ENCODE results near the gene SPATA6L.

Gene SPATA6L

GRCh38 chr9:4666042-4666699 is at the start of gene SPATA6L:
SPATA6L (minus strand) TSS chr9:4666480; CDS start chr9:4666250, 230 bp downstream.
- no peak for DNase-seq (ENCODE audit: low read depth in 2 of 2)

- DNase-seq (ENCODE audit: low read depth in 2 of 2), result no peak
Observed at GRCh38 chr9:4714266-4715016, 48.2 kb upstream of the SPATA6L start.

- no peak for DNase-seq (ENCODE audit: low read depth in 2 of 2)
Observed at GRCh38 chr9:4713849-4714248, 47.6 kb upstream of the SPATA6L start.

- no peak for DNase-seq (ENCODE audit: low read depth in 2 of 2)
Observed at GRCh38 chr9:4709380-4709779, 43.1 kb upstream of the SPATA6L start.

- DNase-seq (ENCODE audit: low read depth in 2 of 2), result no peak
Observed at GRCh38 chr9:4706971-4707622, 40.8 kb upstream of the SPATA6L start.

- DNase-seq (ENCODE audit: low read depth in 2 of 2), result no peak
Observed at GRCh38 chr9:4706021-4706420, 39.7 kb upstream of the SPATA6L start.

GRCh38 chr9:4704129-4704528 is 37.8 kb upstream of the SPATA6L start:
- DNase-seq (ENCODE audit: low read depth in 2 of 2), result no peak

GRCh38 chr9:4701526-4701925 is 35.2 kb upstream of the SPATA6L start:
- no peak for DNase-seq (ENCODE audit: low read depth in 2 of 2)

- DNase-seq (ENCODE audit: low read depth in 2 of 2), result no peak
Observed at GRCh38 chr9:4700932-4701331, 34.7 kb upstream of the SPATA6L start.

GRCh38 chr9:4700091-4700490 is 33.8 kb upstream of the SPATA6L start:
- DNase-seq (ENCODE audit: low read depth in 2 of 2), result no peak

GRCh38 chr9:4691795-4692194 is 25.5 kb upstream of the SPATA6L start:
- DNase-seq (ENCODE audit: low read depth in 2 of 2), result no peak

- DNase-seq (ENCODE audit: low read depth in 2 of 2), result no peak
Observed at GRCh38 chr9:4690144-4690543, 23.9 kb upstream of the SPATA6L start.

GRCh38 chr9:4689687-4690104 is 23.4 kb upstream of the SPATA6L start:
- DNase-seq (ENCODE audit: low read depth in 2 of 2), result no peak

GRCh38 chr9:4689021-4689420 is 22.7 kb upstream of the SPATA6L start:
- no peak for DNase-seq (ENCODE audit: low read depth in 2 of 2)

GRCh38 chr9:4686584-4686983 is 20.3 kb upstream of the SPATA6L start:
- no peak for DNase-seq (ENCODE audit: low read depth in 2 of 2)

- DNase-seq (ENCODE audit: low read depth in 2 of 2), result no peak
Observed at GRCh38 chr9:4686112-4686511, 19.8 kb upstream of the SPATA6L start.

GRCh38 chr9:4684820-4685219 is 18.5 kb upstream of the SPATA6L start:
- DNase-seq (ENCODE audit: low read depth in 2 of 2), result no peak

GRCh38 chr9:4680750-4681149 is 14.5 kb upstream of the SPATA6L start:
- no peak for DNase-seq (ENCODE audit: low read depth in 2 of 2)

- DNase-seq (ENCODE audit: low read depth in 2 of 2), result no peak
Observed at GRCh38 chr9:4680173-4680525, 13.9 kb upstream of the SPATA6L start.

- peak; percentile 94 to 97 for DNase-seq (ENCODE audit: low read depth in 2 of 2)
Observed at GRCh38 chr9:4679268-4680172, 13.2 kb upstream of the SPATA6L start, which contains the start of gene CDC37L1. CDC37L1 (plus strand) TSS chr9:4679569; CDS start chr9:4679768, 199 bp downstream.

GRCh38 chr9:4678679-4679267 is 12.5 kb upstream of the SPATA6L start:
- no peak for DNase-seq (ENCODE audit: low read depth in 2 of 2)
